HEK293 (cell line): Measurements from ENCODE around the gene LRRC43.

Experiments
- CTCF ChIA-PET: fragments of 350-600 bp; formaldehyde crosslinking; extraction: SDS; loops from one replicate; lab custom pipeline; 2021; ENCODE audit warnings: antibody characterized with exemption; lab: Yijun Ruan, JAX
- POLR2A ChIA-PET: fragments of 300-600 bp; formaldehyde crosslinking; extraction: SDS; loops from one replicate; lab custom pipeline; 2020; ENCODE audit warnings: antibody characterized with exemption, inconsistent platforms; lab: Yijun Ruan, JAX
- H3K27ac ChIP-seq: fragments of 200-500 bp; sonication (Bioruptor generic); 2 replicates; pipeline ENCODE4 v1.5.1; 2014; ENCODE audit warnings: low read depth, low read length, control low read depth, inconsistent platforms; ENCODE audit errors: extremely low read depth
- H3K36me3 ChIP-seq, 2 experiments: fragments of 200-500 bp in 1 of 2; sonication (Bioruptor generic) in 1 of 2; 1 replicate in 1 of 2; 2 replicates in 1 of 2; pipeline ENCODE4 v1.5.1; 2014 to 2017; ENCODE audit warnings: inconsistent platforms in 2 of 2, low read length in 2 of 2; ENCODE audit not compliant: control insufficient read depth in 2 of 2, insufficient read depth in 1 of 2
- H3K4me1 ChIP-seq: fragments of 200-500 bp; sonication (Bioruptor generic); 2 replicates; pipeline ENCODE4 v1.5.1; 2014; ENCODE audit warnings: mild to moderate bottlenecking, low read length, inconsistent platforms; ENCODE audit not compliant: control insufficient read depth, insufficient read depth
- H3K4me3 ChIP-seq: 2 replicates; pipeline ENCODE4 v1.5.1; 2011; ENCODE audit warnings: low read depth, mild to moderate bottlenecking, control low read depth, low read length, moderate library complexity
- H3K9me3 ChIP-seq: fragments of 200-500 bp; sonication (Bioruptor generic); 2 replicates; pipeline ENCODE4 v1.5.1; 2014; ENCODE audit warnings: low read depth, low read length, inconsistent platforms; ENCODE audit not compliant: control insufficient read depth, insufficient read depth
- AEBP2 ChIP-seq: fragments of 450-650 bp; formaldehyde crosslinking; IDR thresholded peaks from 2 replicates; pipeline ENCODE4 v1.5.1; 2016; ENCODE audit warnings: missing biosample characterization, missing genetic modification characterization, borderline replicate concordance
- KLF17 ChIP-seq: fragments of 450-650 bp; formaldehyde crosslinking; IDR thresholded peaks from 2 replicates; pipeline ENCODE4 v1.5.1; 2016; ENCODE audit warnings: missing biosample characterization, missing genetic modification characterization
- KLF7 ChIP-seq: fragments of 450-650 bp; formaldehyde crosslinking; IDR thresholded peaks from 2 replicates; pipeline ENCODE4 v1.5.1; 2016; ENCODE audit warnings: missing biosample characterization, missing genetic modification characterization, borderline replicate concordance
- OVOL3 ChIP-seq: fragments of 450-650 bp; formaldehyde crosslinking; IDR thresholded peaks from 2 replicates; pipeline ENCODE4 v1.5.1; 2016; ENCODE audit warnings: missing biosample characterization, missing genetic modification characterization
- PBX3 ChIP-seq: sonication (generic); formaldehyde crosslinking; IDR thresholded peaks from 2 replicates; pipeline ENCODE4 v1.8.1; 2022; ENCODE audit warnings: mild to moderate bottlenecking, moderate library complexity, missing genetic modification reagents
- SP2 ChIP-seq: fragments of 450-650 bp; formaldehyde crosslinking; IDR thresholded peaks from 2 replicates; pipeline ENCODE4 v1.5.1; 2016; ENCODE audit warnings: missing biosample characterization, missing genetic modification characterization
- YY2 ChIP-seq: fragments of 450-650 bp; formaldehyde crosslinking; IDR thresholded peaks from 2 replicates; pipeline ENCODE4 v1.5.1; 2016; ENCODE audit warnings: missing biosample characterization, missing genetic modification characterization
- ZNF23 ChIP-seq: fragments of 450-650 bp; formaldehyde crosslinking; IDR thresholded peaks from 2 replicates; pipeline ENCODE4 v1.5.1; 2016; ENCODE audit warnings: missing biosample characterization, missing genetic modification characterization, borderline replicate concordance
- ZNF302 ChIP-seq: fragments of 450-650 bp; formaldehyde crosslinking; IDR thresholded peaks from 2 replicates; pipeline ENCODE4 v1.5.1; 2016; ENCODE audit warnings: missing biosample characterization, missing genetic modification characterization, low read depth
- ZNF37A ChIP-seq: fragments of 450-650 bp; IDR thresholded peaks from 2 replicates; pipeline ENCODE4 v1.5.1; 2018; ENCODE audit warnings: missing biosample characterization, missing genetic modification characterization
- ZNF544 ChIP-seq: fragments of 450-650 bp; formaldehyde crosslinking; IDR thresholded peaks from 2 replicates; pipeline ENCODE4 v1.5.0; 2017; ENCODE audit warnings: missing biosample characterization, missing genetic modification characterization
- ZNF548 ChIP-seq: fragments of 450-650 bp; formaldehyde crosslinking; IDR thresholded peaks from 2 replicates; pipeline ENCODE4 v1.5.1; 2016; ENCODE audit warnings: missing biosample characterization, missing genetic modification characterization
- ZNF560 ChIP-seq: fragments of 450-650 bp; formaldehyde crosslinking; IDR thresholded peaks from 2 replicates; pipeline ENCODE4 v1.5.1; 2017; ENCODE audit warnings: missing biosample characterization, missing genetic modification characterization, borderline replicate concordance
- ZNF624 ChIP-seq: fragments of 450-650 bp; formaldehyde crosslinking; IDR thresholded peaks from 2 replicates; pipeline ENCODE4 v1.5.1; 2017; ENCODE audit warnings: missing biosample characterization, missing genetic modification characterization
- ZNF658 ChIP-seq: fragments of 450-650 bp; formaldehyde crosslinking; IDR thresholded peaks from 2 replicates; pipeline ENCODE4; 2016; ENCODE audit warnings: missing biosample characterization, missing genetic modification characterization
- ZSCAN30 ChIP-seq: fragments of 450-650 bp; IDR thresholded peaks from 2 replicates; pipeline ENCODE4 v1.5.1; 2018; ENCODE audit warnings: missing biosample characterization, mild to moderate bottlenecking, missing genetic modification characterization, moderate library complexity
- TF ChIP-seq, protein P1 (sequence below): fragments of 450-650 bp; formaldehyde crosslinking; IDR thresholded peaks from 2 replicates; pipeline ENCODE4 v1.5.1; 2016; ENCODE audit warnings: missing biosample characterization, missing genetic modification characterization
- TF ChIP-seq, protein P2 (sequence below): fragments of 450-650 bp; formaldehyde crosslinking; IDR thresholded peaks from 2 replicates; pipeline ENCODE4 v1.5.1; 2016; ENCODE audit warnings: missing biosample characterization, missing genetic modification characterization

LRRC43 gene

DNA sequence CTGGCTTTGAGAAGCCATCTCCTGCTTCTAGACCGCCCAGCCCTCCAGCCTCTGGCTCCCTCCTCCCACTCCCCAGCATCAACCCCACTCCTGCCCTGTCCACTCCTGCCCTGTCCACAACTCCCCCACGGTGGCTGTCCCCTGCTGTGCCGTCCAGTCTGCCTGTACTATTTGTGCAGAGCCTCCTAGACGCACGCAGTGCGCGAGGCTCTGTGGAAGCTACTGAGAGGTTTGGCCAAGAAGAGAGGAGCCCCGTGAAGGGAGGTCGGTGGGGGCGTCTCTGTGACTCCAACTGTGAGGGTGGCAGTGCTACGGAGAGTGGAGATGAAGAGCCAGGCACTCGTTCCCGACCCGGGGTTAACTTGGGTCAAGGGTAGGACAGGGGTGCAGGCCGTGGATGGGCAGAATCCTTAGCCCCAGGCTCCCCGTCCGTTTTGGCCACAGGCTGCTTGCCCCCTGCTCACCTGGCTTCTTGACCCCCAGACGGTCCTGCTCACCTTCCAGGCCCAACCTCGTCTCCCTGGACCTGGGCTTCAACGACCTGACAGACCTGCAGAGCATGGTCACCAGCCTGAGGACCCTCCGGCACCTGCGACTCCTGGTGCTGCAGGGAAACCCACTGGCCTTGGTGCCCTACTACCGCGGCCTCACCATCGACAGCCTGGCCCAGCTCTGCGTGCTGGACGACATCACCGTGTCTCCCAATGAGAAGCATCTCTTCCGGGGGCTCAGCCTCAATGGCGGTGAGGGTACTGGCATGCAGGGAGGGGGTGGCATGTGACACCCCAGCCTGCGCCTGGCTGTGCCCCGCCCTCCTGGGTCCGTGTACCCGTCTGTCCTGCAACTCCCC, 6.9 kb downstream of the LRRC43 start:
- Histone ChIP-seq H3K27ac (no peak overlapping the region), H3K4me3 (no peak overlapping the region)
- POLR2A ChIA-PET, result no interaction called here
- TF ChIP-seq OVOL3 (tag by site-specific recombination) (no peak), AEBP2 (tag by site-specific recombination) (no peak), PBX3 (CRISPR knock-in tag) (no peak), ZNF560 (no peak), ZNF544 (tag by site-specific recombination) (no peak), KLF17 (tag by site-specific recombination) (no peak), ZNF23 (no peak), SP2 (tag by site-specific recombination) (no peak), ZSCAN30 (tag by site-specific recombination) (no peak), ZNF302 (tag by site-specific recombination) (no peak), YY2 (tag by site-specific recombination) (no peak), ZNF37A (tag by site-specific recombination) (no peak), KLF7 (tag by site-specific recombination) (no peak), ZNF548 (tag by site-specific recombination) (no peak), ZNF624 (tag by site-specific recombination) (no peak), ZNF658 (tag by site-specific recombination) (no peak)
- TF ChIP-seq, protein P1, sequence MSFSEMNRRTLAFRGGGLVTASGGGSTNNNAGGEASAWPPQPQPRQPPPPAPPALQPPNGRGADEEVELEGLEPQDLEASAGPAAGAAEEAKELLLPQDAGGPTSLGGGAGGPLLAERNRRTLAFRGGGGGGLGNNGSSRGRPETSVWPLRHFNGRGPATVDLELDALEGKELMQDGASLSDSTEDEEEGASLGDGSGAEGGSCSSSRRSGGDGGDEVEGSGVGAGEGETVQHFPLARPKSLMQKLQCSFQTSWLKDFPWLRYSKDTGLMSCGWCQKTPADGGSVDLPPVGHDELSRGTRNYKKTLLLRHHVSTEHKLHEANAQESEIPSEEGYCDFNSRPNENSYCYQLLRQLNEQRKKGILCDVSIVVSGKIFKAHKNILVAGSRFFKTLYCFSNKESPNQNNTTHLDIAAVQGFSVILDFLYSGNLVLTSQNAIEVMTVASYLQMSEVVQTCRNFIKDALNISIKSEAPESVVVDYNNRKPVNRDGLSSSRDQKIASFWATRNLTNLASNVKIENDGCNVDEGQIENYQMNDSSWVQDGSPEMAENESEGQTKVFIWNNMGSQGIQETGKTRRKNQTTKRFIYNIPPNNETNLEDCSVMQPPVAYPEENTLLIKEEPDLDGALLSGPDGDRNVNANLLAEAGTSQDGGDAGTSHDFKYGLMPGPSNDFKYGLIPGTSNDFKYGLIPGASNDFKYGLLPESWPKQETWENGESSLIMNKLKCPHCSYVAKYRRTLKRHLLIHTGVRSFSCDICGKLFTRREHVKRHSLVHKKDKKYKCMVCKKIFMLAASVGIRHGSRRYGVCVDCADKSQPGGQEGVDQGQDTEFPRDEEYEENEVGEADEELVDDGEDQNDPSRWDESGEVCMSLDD (tag by site-specific recombination), result no peak
- TF ChIP-seq, protein P2, sequence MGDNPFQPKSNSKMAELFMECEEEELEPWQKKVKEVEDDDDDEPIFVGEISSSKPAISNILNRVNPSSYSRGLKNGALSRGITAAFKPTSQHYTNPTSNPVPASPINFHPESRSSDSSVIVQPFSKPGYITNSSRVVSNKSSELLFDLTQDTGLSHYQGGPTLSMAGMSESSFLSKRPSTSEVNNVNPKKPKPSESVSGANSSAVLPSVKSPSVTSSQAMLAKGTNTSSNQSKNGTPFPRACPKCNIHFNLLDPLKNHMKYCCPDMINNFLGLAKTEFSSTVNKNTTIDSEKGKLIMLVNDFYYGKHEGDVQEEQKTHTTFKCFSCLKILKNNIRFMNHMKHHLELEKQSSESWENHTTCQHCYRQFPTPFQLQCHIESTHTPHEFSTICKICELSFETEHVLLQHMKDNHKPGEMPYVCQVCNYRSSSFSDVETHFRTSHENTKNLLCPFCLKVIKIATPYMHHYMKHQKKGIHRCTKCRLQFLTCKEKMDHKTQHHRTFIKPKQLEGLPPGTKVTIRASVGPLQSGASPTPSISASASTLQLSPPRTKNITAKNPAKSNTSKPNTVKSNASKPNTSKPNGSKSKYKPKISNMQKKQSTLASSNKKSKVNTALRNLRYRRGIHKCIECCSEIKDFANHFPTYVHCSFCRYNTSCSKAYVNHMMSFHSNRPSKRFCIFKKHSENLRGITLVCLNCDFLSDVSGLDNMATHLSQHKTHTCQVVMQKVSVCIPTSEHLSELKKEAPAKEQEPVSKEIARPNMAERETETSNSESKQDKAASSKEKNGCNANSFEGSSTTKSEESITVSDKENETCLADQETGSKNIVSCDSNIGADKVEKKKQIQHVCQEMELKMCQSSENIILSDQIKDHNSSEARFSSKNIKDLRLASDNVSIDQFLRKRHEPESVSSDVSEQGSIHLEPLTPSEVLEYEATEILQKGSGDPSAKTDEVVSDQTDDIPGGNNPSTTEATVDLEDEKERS (tag by site-specific recombination), result no peak
- TF ChIP-seq, all 188 proteins: peak for 0
- no peaks in the 10 kb centered on the region for H3K9me3 ChIP-seq
- no peaks in the 10 kb centered on the region for H3K36me3 ChIP-seq
- H3K4me1 ChIP-seq, result no peaks in the 10 kb centered on the region
- CTCF ChIA-PET, result interaction anchor here (0.6 to 2.1 kb wide), 21 partner anchors 9 to 855 kb away, joined by 3 to 12 read pairs (median 4); no protein-coding TSS in a partner anchor
